HCT116 (cell line): ENCODE results near the gene CXXC5. TPM values are rescaled to one million over a fixed set of nuclear protein-coding genes. Genes with fewer than 3 reads are reported as not detected.

ENCODE experiments used
- ATAC-seq: fragments of 200-7000 bp; cut with Tn5 transposase; 2 replicates; pipeline ENCODE4 v1.9.1; 2020; ENCODE audit warnings: mild to moderate bottlenecking, moderate library complexity
- BruUV-seq: library from RNA; stranded (reverse); fragments of 400-500 nt; replicated peaks from 2 replicates; lab custom pipeline; 2021; lab: Mats Ljungman, UMichigan
- CTCF ChIA-PET: fragments of 300-600 bp; sonication (Branson Sonifier 250); formaldehyde crosslinking; loops from one replicate; lab custom pipeline; 2021; ENCODE audit warnings: antibody characterized with exemption; lab: Charles Lee
- POLR2A ChIA-PET: fragments of 300-600, 350-600 bp; sonication (Branson Sonifier 250); formaldehyde crosslinking; loops from one replicate; lab custom pipeline; 2021; ENCODE audit warnings: antibody characterized with exemption; lab: Charles Lee
- RAD21 ChIA-PET, 2 experiments: fragments of 300-600 bp; sonication (Branson Sonifier 250); formaldehyde crosslinking; loops; one replicate each; lab custom pipeline; 2023; ENCODE audit warnings: low total read pairs in 2 of 2; ENCODE audit not compliant: uncharacterized antibody in 2 of 2, unreplicated experiment in 2 of 2, low non-redundant PET in 1 of 2; lab: Charles Lee
- DNase-seq: peaks from one replicate; pipeline ENCODE4 v3.0.0-alpha.2; 2010; ENCODE audit warnings: low read depth, low spot score
- H2AFZ ChIP-seq: fragments of 200-600 bp; shearing (Covaris generic), sonication (generic); 2 replicates; pipeline ENCODE4 v1.6.1; 2017; ENCODE audit warnings: low read depth, mixed run types, mixed read lengths, antibody characterized with exemption, low read length; ENCODE audit not compliant: poor library complexity, severe bottlenecking
- H3K27ac ChIP-seq: 2 replicates; pipeline ENCODE4 v1.5.1; 2012; ENCODE audit warnings: low read depth, low read length
- H3K27me3 ChIP-seq: fragments of 200-600 bp; sonication (generic); 2 replicates; pipeline ENCODE4 v1.6.1; 2016; ENCODE audit warnings: mixed run types, low read length, mixed read lengths; ENCODE audit not compliant: insufficient read depth
- H3K36me3 ChIP-seq, 2 experiments: fragments of 200-500 bp in 1 of 2; fragments of 200-600 bp in 1 of 2; sonication (Bioruptor generic) in 1 of 2; sonication (generic) in 1 of 2; 2 replicates each; pipeline versions ENCODE4 v1.5.1 to v1.6.1; 2014 to 2016; ENCODE audit warnings: low read length in 2 of 2, inconsistent platforms in 1 of 2, mixed read lengths in 1 of 2, mixed run types in 1 of 2; ENCODE audit not compliant: insufficient read depth in 2 of 2, control insufficient read depth in 1 of 2
- H3K4me1 ChIP-seq, 2 experiments: fragments of 200-600 bp in 1 of 2; sonication (generic) in 1 of 2; 2 replicates each; pipeline versions ENCODE4 v1.5.1 to v1.6.1; 2012 to 2017; ENCODE audit warnings: low read length in 2 of 2, inconsistent platforms in 1 of 2, mild to moderate bottlenecking in 1 of 2, mixed read lengths in 1 of 2, mixed run types in 1 of 2, moderate library complexity in 1 of 2; ENCODE audit not compliant: insufficient read depth in 2 of 2, control insufficient read depth in 1 of 2
- H3K4me2 ChIP-seq: fragments of 200-600 bp; sonication (generic); 2 replicates; pipeline ENCODE4 v1.6.1; 2017; ENCODE audit warnings: mixed run types, low read length, mixed read lengths
- H3K4me3 ChIP-seq, 2 experiments: fragments of 200-600 bp in 1 of 2; sonication (generic) in 1 of 2; replicated peaks in 1 of 2; 2 replicates each; pipeline ENCODE4 v1.5.1; 2011 to 2016; ENCODE audit warnings: low read length in 2 of 2, control low read depth in 1 of 2, low read depth in 1 of 2, mild to moderate bottlenecking in 1 of 2, mixed read lengths in 1 of 2, mixed run types in 1 of 2
- H3K79me2 ChIP-seq: fragments of 200-600 bp; sonication (generic); 2 replicates; pipeline ENCODE4 v1.6.1; 2017; ENCODE audit warnings: mild to moderate bottlenecking, mixed run types, low read length, moderate library complexity, mixed read lengths; ENCODE audit not compliant: insufficient read depth
- H3K9ac ChIP-seq: fragments of 200-600 bp; sonication (generic); 2 replicates; pipeline ENCODE4 v1.6.1; 2016; ENCODE audit warnings: low read length, mixed read lengths
- H3K9me2 ChIP-seq: fragments of 200-600 bp; sonication (generic), shearing (Covaris generic); 2 replicates; pipeline ENCODE4 v1.6.1; 2017; ENCODE audit warnings: mixed run types, mild to moderate bottlenecking, moderate library complexity; ENCODE audit not compliant: insufficient read depth
- H3K9me3 ChIP-seq, 2 experiments: fragments of 200-500 bp in 1 of 2; fragments of 200-600 bp in 1 of 2; sonication (Bioruptor generic) in 1 of 2; sonication (generic) in 1 of 2; 2 replicates each; pipeline ENCODE4 v1.6.1; 2014 to 2017; ENCODE audit warnings: low read length in 2 of 2, mixed read lengths in 2 of 2, inconsistent platforms in 1 of 2, low read depth in 1 of 2, mild to moderate bottlenecking in 1 of 2, mixed run types in 1 of 2, moderate library complexity in 1 of 2; ENCODE audit not compliant: control insufficient read depth in 1 of 2, insufficient read depth in 1 of 2
- H4K20me1 ChIP-seq: fragments of 200-600 bp; sonication (generic), shearing (Covaris generic); 2 replicates; pipeline ENCODE4 v1.6.1; 2017; ENCODE audit warnings: mixed run types, mild to moderate bottlenecking, moderate library complexity; ENCODE audit not compliant: insufficient read depth
- ATF3 ChIP-seq: IDR thresholded peaks from 2 replicates; pipeline ENCODE4 v1.6.1; 2012
- CBX3 ChIP-seq: IDR thresholded peaks from 2 replicates; pipeline ENCODE4 v1.6.1; 2012; ENCODE audit warnings: low read depth
- CEBPB ChIP-seq: IDR thresholded peaks from 2 replicates; pipeline ENCODE4 v1.6.1; 2012; ENCODE audit warnings: low read depth
- CTCF ChIP-seq, 3 experiments: fragments of 200-600 bp in 1 of 3; sonication (generic) in 1 of 3; IDR thresholded peaks in 2 of 3; conservative IDR thresholded peaks in 1 of 3; 2 replicates each; pipeline ENCODE4 v1.5.1; 2012 to 2017; ENCODE audit warnings: low read depth in 2 of 3, low read length in 2 of 3, antibody characterized with exemption in 1 of 3, borderline replicate concordance in 1 of 3, control low read depth in 1 of 3, mild to moderate bottlenecking in 1 of 3, mixed read lengths in 1 of 3, mixed run types in 1 of 3, moderate library complexity in 1 of 3; ENCODE audit not compliant: insufficient read depth in 1 of 3
- EGR1 ChIP-seq: IDR thresholded peaks from 2 replicates; pipeline ENCODE4 v1.6.1; 2012; ENCODE audit warnings: low read depth
- ELF1 ChIP-seq: IDR thresholded peaks from 2 replicates; pipeline ENCODE4 v1.6.1; 2012; ENCODE audit warnings: low read depth, borderline replicate concordance
- EZH2 ChIP-seq: fragments of 200-600 bp; sonication (generic); IDR thresholded peaks from 2 replicates; pipeline ENCODE4 v1.6.1; 2017; ENCODE audit warnings: antibody characterized with exemption, mixed run types
- FOSL1 ChIP-seq: IDR thresholded peaks from 2 replicates; pipeline ENCODE4 v1.6.1; 2012; ENCODE audit warnings: low read depth
- JUND ChIP-seq: IDR thresholded peaks from 2 replicates; pipeline ENCODE4 v1.6.1; 2012
- POLR2A ChIP-seq: IDR thresholded peaks from 2 replicates; pipeline ENCODE4 v1.7.0; 2011; ENCODE audit warnings: borderline replicate concordance; ENCODE audit not compliant: insufficient read depth, insufficient read length; ENCODE audit errors: extremely low read depth
- RAD21 ChIP-seq: IDR thresholded peaks from 2 replicates; pipeline ENCODE4 v1.6.1; 2012; ENCODE audit warnings: low read depth, mild to moderate bottlenecking
- REST ChIP-seq: IDR thresholded peaks from 2 replicates; pipeline ENCODE4 v1.6.1; 2012; ENCODE audit warnings: low read depth
- SRF ChIP-seq: IDR thresholded peaks from 2 replicates; pipeline ENCODE4 v1.6.1; 2012; ENCODE audit warnings: low read depth
- YY1 ChIP-seq: IDR thresholded peaks from 2 replicates; pipeline ENCODE4 v1.6.1; 2011; ENCODE audit warnings: low read length, low read depth, moderate library complexity, mild to moderate bottlenecking; ENCODE audit not compliant: insufficient replicate concordance; ENCODE audit errors: extremely low read depth
- ZBTB33 ChIP-seq: IDR thresholded peaks from 2 replicates; pipeline ENCODE4 v1.6.1; 2011; ENCODE audit warnings: mild to moderate bottlenecking, low read length, moderate library complexity; ENCODE audit not compliant: insufficient replicate concordance; ENCODE audit errors: extremely low read depth
- ZFX ChIP-seq: fragments of 450-650 bp; IDR thresholded peaks from 2 replicates; pipeline ENCODE4 v1.6.1; 2017
- intact Hi-C: fragments of 100-400 bp; cut with micrococcal nuclease; formaldehyde crosslinking; loops from 2 replicates; pipeline ENCODE4 v1.10.0; 2022
- total RNA-seq: library from RNA; stranded (reverse); gene quantifications from one replicate; pipeline ENCODE4 v1.2.1, GENCODE V29; 2021; ENCODE audit not compliant: unreplicated experiment

CXXC5 gene
- total RNA-seq, 1 experiment from 2014 or later, result 43.1 TPM

- POLR2A ChIA-PET, result no interaction called here
- intact Hi-C loops, result no loop called here
- H3K27ac ChIP-seq, result peak overlapping the region; percentile 88; the same call in 1 of the 2 replicates
These were observed 4.7 kb downstream of the CXXC5 start for GRCh38 chr5:139652788-139653241.

More at GRCh38 chr5:139652788-139653241, 4.7 kb downstream of the CXXC5 start:
- Histone ChIP-seq H3K4me1 (peaks cover 72 to 84% of the 10 kb centered on the region in 2 experiments), H3K36me3 (no peaks in the 10 kb centered on the region), H3K4me2 (peak overlapping the region; percentile 84), H3K9ac (peak overlapping the region; percentile 57), H3K27me3 (no peaks in the 10 kb centered on the region), H3K79me2 (peaks cover 87% of the 10 kb centered on the region), H4K20me1 (peaks cover 6% of the 10 kb centered on the region; the same call in 1 of the 2 replicates), H3K4me3 (peak overlapping the region in 1 of 2 experiments; percentile 46; a peak in 1 of 4 replicates), H3K9me2 (no peaks in the 10 kb centered on the region), H2AFZ (no peak overlapping the region), H3K9me3 (no peaks in the 10 kb centered on the region)
- ChIA-PET CTCF (interaction anchor here (1.3 kb wide), 1 partner anchor 17 kb away, joined by 3 read pairs; no protein-coding TSS in a partner anchor), RAD21 (interaction anchor here in 1 of 2 experiments (0.6 kb wide), 1 partner anchor 91 kb away, joined by 5 read pairs; no protein-coding TSS in a partner anchor)
- TF ChIP-seq REST, result no peak
- no peak for TF ChIP-seq CBX3
- no peak for TF ChIP-seq FOSL1
- TF ChIP-seq SRF, result no peak
- TF ChIP-seq RAD21, result no peak
- no peak for TF ChIP-seq POLR2A
- TF ChIP-seq ATF3, result no peak
- no peak for TF ChIP-seq YY1
- TF ChIP-seq CEBPB, result no peak
- no peak for TF ChIP-seq CTCF (IDR thresholded peaks at IDR 0.05 in 2 of 3, conservative IDR thresholded peaks at IDR 0.05 in 1 of 3; ENCODE audit: borderline replicate concordance in 1 of 3, insufficient read depth in 1 of 3, low read depth in 2 of 3, low read length in 2 of 3)
- TF ChIP-seq ZFX, result no peak
- TF ChIP-seq ZBTB33, result no peak
- no peak for TF ChIP-seq EZH2
- TF ChIP-seq ELF1, result no peak
- TF ChIP-seq JUND, result no peak
- no peak for TF ChIP-seq EGR1
- ATAC-seq (no peak), DNase-seq (no peak)
- no TSS peak for BruUV-seq
